ENCODE results near the gene SERINC5.

SERINC5 gene

GRCh38 chr5:80125962-80126480 lies 129.8 kb downstream of the SERINC5 start:
- no peak for DNase-seq

GRCh38 chr5:80125022-80125961 lies 130.6 kb downstream of the SERINC5 start:
- DNase-seq, result no peak

GRCh38 chr5:80124121-80124918 lies 131.5 kb downstream of the SERINC5 start:
- no peak for DNase-seq

GRCh38 chr5:80122579-80122978 lies 133.3 kb downstream of the SERINC5 start:
- peak in 1 of 2 experiments; percentile 35 for DNase-seq

- DNase-seq, result peak in 1 of 2 experiments; percentile 68
Observed at GRCh38 chr5:80119372-80119771, 136.5 kb downstream of the SERINC5 start.

- no peak for DNase-seq
Observed at GRCh38 chr5:80117446-80117845, 138.4 kb downstream of the SERINC5 start.

- peak; percentile 42 to 51 for DNase-seq
Observed at GRCh38 chr5:80116465-80116864, 139.4 kb downstream of the SERINC5 start.

- DNase-seq, result no peak
Observed at GRCh38 chr5:80116000-80116399, 139.8 kb downstream of the SERINC5 start.

GRCh38 chr5:80114860-80115259 lies 141.0 kb downstream of the SERINC5 start:
- DNase-seq, result no peak

GRCh38 chr5:80111376-80111990 lies 144.4 kb downstream of the SERINC5 start:
- DNase-seq, result peak in 1 of 2 experiments; percentile 31

GRCh38 chr5:80109646-80110478 lies 146.0 kb downstream of the SERINC5 start:
- DNase-seq, result peak; percentile 95 to 97

- DNase-seq, result no peak
Observed at GRCh38 chr5:80106916-80107315, 148.9 kb downstream of the SERINC5 start.

- no peak for DNase-seq
Observed at GRCh38 chr5:80105698-80106439, 150.0 kb downstream of the SERINC5 start.

GRCh38 chr5:80103371-80103770 lies 152.5 kb downstream of the SERINC5 start:
- DNase-seq, result peak in 1 of 2 experiments; percentile 22

GRCh38 chr5:80101993-80102392 lies 153.9 kb downstream of the SERINC5 start:
- DNase-seq, result no peak

- DNase-seq, result no peak
Observed at GRCh38 chr5:80097451-80097850, 158.4 kb downstream of the SERINC5 start.

GRCh38 chr5:80094236-80094738 lies 161.6 kb downstream of the SERINC5 start:
- DNase-seq, result no peak

- DNase-seq, result no peak
Observed at GRCh38 chr5:80093796-80094195, 162.1 kb downstream of the SERINC5 start.

- no peak for DNase-seq
Observed at GRCh38 chr5:80092486-80093107, 163.3 kb downstream of the SERINC5 start.

GRCh38 chr5:80091792-80092192 lies 164.1 kb downstream of the SERINC5 start:
- DNase-seq, result peak; percentile 7 to 54

- DNase-seq, result no peak
Observed at GRCh38 chr5:80090884-80091166, 165.0 kb downstream of the SERINC5 start.
